ENCODE results near the gene SHCBP1L.

DNA sequence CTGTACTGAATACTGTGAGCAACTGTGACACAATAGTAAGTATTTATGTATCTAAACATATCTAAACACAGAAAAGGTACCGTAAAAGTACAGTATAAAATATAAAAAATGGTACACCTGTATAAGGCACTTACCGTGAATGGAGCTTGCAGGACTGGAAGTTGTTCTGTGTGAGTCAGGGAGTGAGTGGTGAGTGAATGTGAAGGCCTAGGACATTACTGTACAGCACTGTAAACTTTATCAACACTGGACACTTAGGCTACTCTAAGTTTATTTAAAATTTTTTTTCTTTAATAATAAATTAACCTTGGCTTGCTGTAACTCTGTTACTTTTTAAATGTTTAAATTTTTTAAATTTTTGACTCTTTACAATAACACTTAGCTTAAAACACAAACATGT is 24.5 kb upstream of the SHCBP1L start:
- TF ChIP-seq CTCF (IDR thresholded peaks at IDR 0.05) (no peak), POLR2A (IDR thresholded peaks at IDR 0.05) (no peak), POLR2AphosphoS5 (IDR thresholded peaks at IDR 0.05) (no peak)

Measured in breast epithelium (tissue), 3 donors.